Lung (tissue), 12 donors: Measurements from ENCODE around the gene FES. TPM values are rescaled to one million over a fixed set of nuclear protein-coding genes. Genes with fewer than 3 reads are reported as not detected.

ENCODE experiments used
- ATAC-seq: fragments of 200-7000 bp; cut with Tn5 transposase; one replicate; pipeline ENCODE4 v1.9.1; 2020; ENCODE audit warnings: moderate number of reproducible peaks; ENCODE audit not compliant: insufficient read depth, low FRiP score
- DNase-seq, 3 donors: peaks; one replicate each; pipeline ENCODE4 v3.0.0-alpha.2; 2013 to 2017
- H3K27ac ChIP-seq, 2 donors: one replicate each; pipeline ENCODE4 v1.5.1; 2013; ENCODE audit warnings: mild to moderate bottlenecking in 2 of 2, moderate library complexity in 2 of 2, control low read depth in 1 of 2, inconsistent platforms in 1 of 2, low read depth in 1 of 2, low read length in 1 of 2
- H3K27me3 ChIP-seq, 3 donors: one replicate each; pipeline ENCODE4 v1.5.1; 2013; ENCODE audit warnings: low read length in 2 of 3; ENCODE audit not compliant: control insufficient read depth in 3 of 3, insufficient read depth in 3 of 3
- H3K36me3 ChIP-seq, 4 donors: one replicate each; pipeline ENCODE4 v1.5.1; 2013; ENCODE audit warnings: low read length in 4 of 4, mild to moderate bottlenecking in 1 of 4, moderate library complexity in 1 of 4; ENCODE audit not compliant: control insufficient read depth in 4 of 4, insufficient read depth in 4 of 4
- H3K4me1 ChIP-seq, 5 donors: one replicate each; pipeline ENCODE4 v1.5.1; 2013; ENCODE audit warnings: low read length in 5 of 5, mild to moderate bottlenecking in 2 of 5, moderate library complexity in 1 of 5; ENCODE audit not compliant: control insufficient read depth in 5 of 5, insufficient read depth in 5 of 5
- H3K4me3 ChIP-seq: one replicate; pipeline ENCODE4 v1.5.1; 2013; ENCODE audit warnings: mild to moderate bottlenecking, control low read depth, moderate library complexity
- H3K9ac ChIP-seq, 2 donors: one replicate each; pipeline ENCODE4 v1.5.1; 2013; ENCODE audit warnings: low read length in 2 of 2, control low read depth in 1 of 2; ENCODE audit not compliant: insufficient read depth in 1 of 2
- H3K9me3 ChIP-seq, 4 donors: one replicate each; pipeline ENCODE4 v1.5.1; 2013; ENCODE audit warnings: low read length in 3 of 4, mild to moderate bottlenecking in 1 of 4, moderate library complexity in 1 of 4; ENCODE audit not compliant: control insufficient read depth in 4 of 4, insufficient read depth in 3 of 4
- WGBS, 2 donors: extraction: QIAGEN DNeasy Blood & Tissue Kit; methylation state at CpG; one replicate each; pipeline ENCODE4 v1.1.7; 2013; 5-methylcytosine and 5-hydroxymethylcytosine counted together
- polyA plus RNA-seq, 2 donors: library from polyadenylated mRNA; stranded (reverse); fragments of 200-250 nt; gene quantifications; one replicate each; pipeline ENCODE4 v1.2.1, GENCODE V29; 2013
- total RNA-seq, 2 donors: library from RNA; depleted of rRNA in 1 of 2; stranded (reverse); fragments of >200 nt in 1 of 2; gene quantifications; one replicate each; pipeline ENCODE4 v1.2.1, GENCODE V29; 2014 to 2021
- TF ChIP-seq, protein P1 (sequence below): IDR thresholded peaks from 2 replicates; pipeline ENCODE4 v1.5.1; 2012; ENCODE audit warnings: mild to moderate bottlenecking; ENCODE audit errors: control extremely low read depth, extremely low read depth
- donor health status: control.
- donor health status: control.
- donor health status: Bipolar disorder and iron deficiency.
- donor health status: healthy.
- donor health status: DM: yes; HTN: yes; CAD: no.

Gene FES
- total and polyA plus RNA-seq, 4 donors = 25.7 to 104 (median 55.5) TPM

DNA sequence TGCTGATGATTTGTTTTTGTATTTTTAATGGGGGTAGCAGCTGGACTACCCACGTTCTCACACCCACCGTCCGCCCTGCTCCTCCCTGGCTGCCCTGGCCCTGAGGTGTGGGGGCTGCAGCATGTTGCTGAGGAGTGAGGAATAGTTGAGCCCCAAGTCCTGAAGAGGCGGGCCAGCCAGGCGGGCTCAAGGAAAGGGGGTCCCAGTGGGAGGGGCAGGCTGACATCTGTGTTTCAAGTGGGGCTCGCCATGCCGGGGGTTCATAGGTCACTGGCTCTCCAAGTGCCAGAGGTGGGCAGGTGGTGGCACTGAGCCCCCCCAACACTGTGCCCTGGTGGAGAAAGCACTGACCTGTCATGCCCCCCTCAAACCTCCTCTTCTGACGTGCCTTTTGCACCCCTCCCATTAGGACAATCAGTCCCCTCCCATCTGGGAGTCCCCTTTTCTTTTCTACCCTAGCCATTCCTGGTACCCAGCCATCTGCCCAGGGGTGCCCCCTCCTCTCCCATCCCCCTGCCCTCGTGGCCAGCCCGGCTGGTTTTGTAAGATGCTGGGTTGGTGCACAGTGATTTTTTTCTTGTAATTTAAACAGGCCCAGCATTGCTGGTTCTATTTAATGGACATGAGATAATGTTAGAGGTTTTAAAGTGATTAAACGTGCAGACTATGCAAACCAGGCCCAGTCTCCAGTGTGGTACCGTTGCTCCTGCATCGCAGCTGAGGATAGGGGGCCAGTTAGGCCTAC, 1.4 kb upstream of the FES start:
- Histone ChIP-seq H3K4me3 (no peak overlapping the region), H3K4me1 (peaks cover 0 to 34% (median 11%) of the 10 kb centered on the region in 5 donors), H3K27me3 (no peaks in the 10 kb centered on the region), H3K9ac (no peak overlapping the region), H3K9me3 (no peaks in the 10 kb centered on the region), H3K27ac (peak overlapping the region; percentile 89 to 90), H3K36me3 (peaks cover 9 to 49% (median 21%) of the 10 kb centered on the region in 4 donors)
- TF ChIP-seq, protein P1, sequence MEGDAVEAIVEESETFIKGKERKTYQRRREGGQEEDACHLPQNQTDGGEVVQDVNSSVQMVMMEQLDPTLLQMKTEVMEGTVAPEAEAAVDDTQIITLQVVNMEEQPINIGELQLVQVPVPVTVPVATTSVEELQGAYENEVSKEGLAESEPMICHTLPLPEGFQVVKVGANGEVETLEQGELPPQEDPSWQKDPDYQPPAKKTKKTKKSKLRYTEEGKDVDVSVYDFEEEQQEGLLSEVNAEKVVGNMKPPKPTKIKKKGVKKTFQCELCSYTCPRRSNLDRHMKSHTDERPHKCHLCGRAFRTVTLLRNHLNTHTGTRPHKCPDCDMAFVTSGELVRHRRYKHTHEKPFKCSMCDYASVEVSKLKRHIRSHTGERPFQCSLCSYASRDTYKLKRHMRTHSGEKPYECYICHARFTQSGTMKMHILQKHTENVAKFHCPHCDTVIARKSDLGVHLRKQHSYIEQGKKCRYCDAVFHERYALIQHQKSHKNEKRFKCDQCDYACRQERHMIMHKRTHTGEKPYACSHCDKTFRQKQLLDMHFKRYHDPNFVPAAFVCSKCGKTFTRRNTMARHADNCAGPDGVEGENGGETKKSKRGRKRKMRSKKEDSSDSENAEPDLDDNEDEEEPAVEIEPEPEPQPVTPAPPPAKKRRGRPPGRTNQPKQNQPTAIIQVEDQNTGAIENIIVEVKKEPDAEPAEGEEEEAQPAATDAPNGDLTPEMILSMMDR = no peak
- WGBS, 2 donors = 73 to 85% methylated on average over 13 of the region's 13 CpGs
- ATAC-seq (no peak), DNase-seq (no peak)

DNA sequence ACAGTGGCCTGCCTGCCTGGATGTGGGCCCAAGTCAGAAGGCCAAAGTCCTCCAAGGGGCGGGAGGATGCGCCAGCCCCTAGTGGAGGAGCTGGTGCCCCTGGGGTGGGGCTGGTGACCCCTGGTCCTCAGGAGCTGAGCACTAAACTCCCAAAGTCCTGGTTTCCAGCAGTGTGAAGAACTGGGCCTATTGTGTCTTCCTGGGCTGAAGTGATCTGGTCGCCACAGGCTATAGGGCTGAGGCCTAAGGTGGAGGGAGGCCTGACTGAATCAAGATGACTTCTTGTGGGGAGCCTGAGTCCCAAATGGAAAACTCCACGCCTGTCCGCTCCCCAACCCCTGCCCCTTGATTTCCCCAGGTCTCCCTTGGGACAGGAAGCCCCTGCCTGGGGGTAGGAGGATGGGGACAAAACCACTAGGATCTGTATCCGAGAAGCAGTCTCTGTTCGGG, 753 bp upstream of the FES start:
- no peak for ATAC-seq
- peak in 2 of 3 donors; percentile 28 to 32 for DNase-seq
- Histone ChIP-seq H3K9ac (peak overlapping the region; percentile 81 to 82), H3K36me3 (peaks cover 9 to 47% (median 18%) of the 10 kb centered on the region in 4 donors), H3K9me3 (no peaks in the 10 kb centered on the region), H3K27me3 (no peaks in the 10 kb centered on the region), H3K4me1 (peaks cover 0 to 34% (median 11%) of the 10 kb centered on the region in 5 donors), H3K27ac (peak overlapping the region; percentile 89 to 90), H3K4me3 (no peak overlapping the region)
- 45 to 49% methylated on average over 7 of the region's 7 CpGs for WGBS, 2 donors
- TF ChIP-seq, protein P1 = no peak

DNA sequence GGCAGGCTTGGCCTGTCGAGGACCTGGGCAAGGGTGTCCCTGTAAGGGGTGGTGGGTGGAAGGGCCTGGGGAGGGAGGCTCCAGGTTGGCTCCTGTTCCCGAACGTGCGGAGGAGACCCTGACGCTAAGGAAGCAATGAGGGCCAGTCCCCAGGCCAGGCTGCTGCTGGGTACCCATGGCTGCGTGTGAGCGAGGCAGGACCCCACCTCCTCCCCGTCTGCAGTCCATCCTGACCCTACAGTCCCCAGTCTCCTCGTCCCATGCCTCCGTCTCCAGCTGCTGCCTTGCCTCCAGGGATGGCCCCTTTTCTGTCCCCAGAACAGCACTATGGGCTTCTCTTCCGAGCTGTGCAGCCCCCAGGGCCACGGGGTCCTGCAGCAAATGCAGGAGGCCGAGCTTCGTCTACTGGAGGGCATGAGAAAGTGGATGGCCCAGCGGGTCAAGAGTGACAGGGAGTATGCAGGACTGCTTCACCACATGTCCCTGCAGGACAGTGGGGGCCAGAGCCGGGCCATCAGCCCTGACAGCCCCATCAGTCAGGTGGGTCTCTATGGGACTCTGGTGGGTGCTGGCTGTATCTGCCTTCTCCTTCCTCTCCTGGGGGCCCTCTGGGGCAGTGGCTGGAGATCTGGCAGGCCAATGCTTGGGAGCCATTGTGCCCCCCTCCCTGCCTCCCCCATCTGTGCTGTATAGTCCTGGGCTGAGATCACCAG, 571 bp downstream of the FES start:
- DNase-seq = no peak
- H3K27ac ChIP-seq = peak overlapping the region; percentile 89 to 90
- H3K9ac ChIP-seq = peak overlapping the region; percentile 37 to 40
- H3K4me1 ChIP-seq = peaks cover 0 to 34% (median 11%) of the 10 kb centered on the region in 5 donors
- WGBS, 2 donors = 16 to 25% methylated on average over 16 of the region's 16 CpGs
- TF ChIP-seq, protein P1 = no peak
- no peak for ATAC-seq
- no peaks in the 10 kb centered on the region for H3K27me3 ChIP-seq
- H3K9me3 ChIP-seq = no peaks in the 10 kb centered on the region
- H3K36me3 ChIP-seq = peaks cover 10 to 43% (median 14%) of the 10 kb centered on the region in 4 donors
- H3K4me3 ChIP-seq = peak overlapping the region; percentile 73
